GM20431 (cell line): ENCODE measurements around the gene LSR.
"Not testable (repeated sequence)": the region's sequence is repeated elsewhere in the genome, so short reads cannot be mapped to it uniquely, and the experiment has no call there.

ENCODE experiments used
- in situ Hi-C: fragments of 300-500 bp; cut with MseI, MboI; formaldehyde crosslinking; loops from one replicate; pipeline ENCODE4 v1.15.0; 2020; ENCODE audit warnings: low sequenced_read_pairs; ENCODE audit not compliant: unreplicated experiment

The LSR gene

DNA sequence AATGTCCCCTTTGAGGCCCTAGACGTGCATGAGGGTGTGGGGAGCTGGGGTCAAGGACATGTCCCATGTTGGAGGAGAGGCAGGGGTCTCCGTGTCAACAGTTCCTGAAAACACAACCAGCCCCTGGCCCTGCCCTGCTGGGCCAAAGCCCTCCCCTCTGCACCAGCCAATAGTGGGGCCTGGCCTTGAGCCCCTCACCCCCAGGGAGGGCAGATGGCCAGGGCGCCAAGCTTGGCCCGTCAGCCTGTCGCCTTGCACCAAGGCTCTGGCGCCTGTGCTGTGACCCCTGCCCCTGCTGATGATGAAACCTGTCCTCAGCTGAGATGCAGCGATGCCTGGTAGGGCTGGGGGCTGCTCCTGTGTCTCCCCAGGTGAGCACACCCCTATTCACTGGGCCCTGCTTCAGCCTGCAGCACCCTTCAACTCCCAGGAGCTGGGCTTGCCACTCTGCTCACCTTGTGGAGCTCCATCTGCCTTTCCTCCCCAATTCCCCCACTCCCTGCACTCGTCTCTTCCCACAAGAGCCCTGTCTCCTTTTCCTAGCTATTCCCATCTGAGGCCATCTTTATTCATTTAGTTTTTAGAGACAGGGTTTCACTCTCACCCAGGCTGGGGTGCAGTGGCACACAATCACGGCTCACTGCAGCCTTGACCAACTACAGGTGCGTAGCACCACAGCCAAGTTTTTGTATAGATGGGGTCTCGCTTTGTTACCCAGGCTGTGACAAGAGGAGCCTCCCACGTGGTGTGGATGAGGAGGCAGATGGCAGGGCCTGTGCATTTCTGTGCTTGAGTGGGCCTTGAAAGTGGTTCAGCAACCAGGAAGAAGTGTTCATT, 31.4 kb downstream of the LSR start:
- in situ Hi-C loops: no loop called here

DNA sequence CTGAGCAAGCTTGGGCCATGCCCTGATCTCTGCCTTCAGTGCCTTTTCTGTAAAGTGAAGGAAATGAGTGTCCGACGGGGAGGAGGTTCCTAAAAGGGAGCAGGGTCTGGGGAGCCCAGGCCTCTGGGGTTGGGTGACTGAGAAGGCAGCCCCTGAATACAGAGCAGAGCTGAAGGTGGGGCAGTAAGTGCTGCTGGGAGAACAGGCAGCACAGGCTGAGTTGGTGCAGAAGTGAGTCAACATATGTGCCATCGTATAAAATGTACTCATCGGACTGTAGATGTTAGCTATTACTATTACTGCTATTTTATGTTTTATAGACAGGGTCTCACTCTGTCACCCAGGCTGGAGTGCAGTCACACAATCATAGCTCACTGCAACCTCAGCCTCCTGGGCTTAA, 32.5 kb downstream of the LSR start:
- in situ Hi-C loops: no loop called here

DNA sequence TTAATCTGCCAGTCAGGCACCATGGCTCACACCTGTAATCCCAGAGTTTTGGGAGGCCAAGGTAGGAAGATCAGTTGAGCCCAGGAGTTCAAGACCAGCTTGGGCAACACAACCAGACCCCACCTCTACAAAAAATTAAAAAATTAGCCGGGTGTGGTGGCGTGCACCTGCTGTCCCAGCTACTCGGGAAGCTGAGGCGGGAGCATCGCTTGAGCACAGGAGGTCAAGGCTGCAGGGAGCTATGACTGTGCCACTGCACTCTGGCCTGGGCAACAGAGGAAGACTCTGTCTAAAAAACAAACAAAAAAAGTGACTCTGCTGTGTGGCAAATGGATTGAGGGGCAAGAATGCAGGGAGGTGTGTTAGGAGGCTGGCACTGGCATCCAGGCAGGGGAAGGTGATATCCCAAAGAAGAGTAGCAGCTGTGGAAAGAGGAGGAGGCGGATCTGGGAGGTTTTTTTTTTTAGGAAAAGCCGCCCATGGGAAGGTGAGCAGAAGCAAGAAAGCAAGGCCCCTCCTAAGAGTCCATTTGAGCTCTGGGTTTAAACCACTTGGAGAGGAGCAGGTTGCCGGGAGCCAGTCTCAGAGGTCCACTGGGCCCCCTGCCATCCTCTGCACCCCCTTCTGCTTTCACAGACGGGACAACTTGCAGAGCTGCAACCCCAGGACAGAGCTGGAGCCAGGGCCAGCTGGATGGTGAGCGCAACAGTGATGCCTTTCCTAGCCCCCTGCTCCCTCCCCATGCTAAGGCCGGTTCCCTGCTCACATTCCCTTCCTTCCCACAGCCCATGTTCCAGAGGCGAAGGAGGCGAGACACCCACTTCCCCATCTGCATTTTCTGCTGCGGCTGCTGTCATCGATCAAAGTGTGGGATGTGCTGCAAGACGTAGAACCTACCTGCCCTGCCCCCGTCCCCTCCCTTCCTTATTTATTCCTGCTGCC, 35.6 kb downstream of the LSR start:
- in situ Hi-C loops: no loop called here

DNA sequence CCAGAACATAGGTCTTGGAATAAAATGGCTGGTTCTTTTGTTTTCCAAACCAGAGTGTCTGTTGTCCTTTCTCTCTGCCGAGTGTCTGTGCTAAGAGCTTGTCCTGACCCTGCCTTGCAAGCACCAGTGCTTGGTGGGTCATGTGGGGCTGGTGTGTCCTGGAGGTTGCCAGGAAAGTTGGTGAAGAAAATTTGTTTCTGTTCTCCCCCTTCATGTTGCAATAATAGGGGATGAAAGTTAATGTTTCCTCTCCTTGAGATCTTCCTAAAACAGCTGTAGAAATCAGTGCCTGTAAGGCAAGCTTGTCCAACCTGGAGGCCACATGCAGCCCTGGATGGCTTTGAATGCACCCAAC, 36.3 kb downstream of the LSR start:
- in situ Hi-C loops: no loop called here

DNA sequence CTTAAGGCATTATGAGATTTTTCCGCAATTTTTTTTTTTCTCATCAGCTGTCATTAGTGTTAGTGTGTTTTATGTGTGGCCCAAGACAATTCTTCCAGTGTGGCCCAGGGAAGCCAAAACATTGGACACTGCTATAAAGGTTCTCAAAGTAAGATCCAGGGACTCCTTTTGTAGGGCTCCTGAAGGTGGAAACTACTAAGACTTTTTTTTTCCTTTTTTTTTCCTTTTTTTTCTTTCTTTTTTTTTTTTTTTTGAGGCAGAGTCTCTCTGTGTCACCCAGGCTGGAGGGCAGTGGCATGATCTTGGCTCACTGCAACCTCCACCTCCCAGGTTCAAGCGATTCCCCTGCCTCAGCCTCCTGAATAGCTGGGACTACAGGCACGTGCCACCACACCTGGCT, 36.7 kb downstream of the LSR start:
- in situ Hi-C loops: not testable (repeated sequence)

DNA sequence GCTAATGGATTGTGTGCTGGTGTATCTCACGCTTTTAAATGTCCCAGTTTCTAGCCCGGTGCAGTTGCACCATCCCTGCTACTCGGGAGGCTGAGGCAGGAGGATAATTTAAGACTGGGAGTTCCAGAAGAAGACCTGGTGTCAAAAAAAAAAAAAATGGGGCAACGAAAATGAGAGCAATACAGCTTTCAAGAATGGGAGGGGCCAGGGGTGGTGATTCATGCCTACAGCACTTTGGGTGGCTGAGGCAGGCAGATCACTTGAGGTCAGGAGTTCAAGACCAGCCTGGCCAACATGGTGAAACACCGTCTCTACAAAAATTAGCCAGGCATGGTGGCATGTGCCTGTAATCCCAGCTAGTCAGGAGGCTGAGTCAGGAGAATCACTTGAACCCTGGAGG, 37.3 kb downstream of the LSR start:
- in situ Hi-C loops: not testable (repeated sequence)

DNA sequence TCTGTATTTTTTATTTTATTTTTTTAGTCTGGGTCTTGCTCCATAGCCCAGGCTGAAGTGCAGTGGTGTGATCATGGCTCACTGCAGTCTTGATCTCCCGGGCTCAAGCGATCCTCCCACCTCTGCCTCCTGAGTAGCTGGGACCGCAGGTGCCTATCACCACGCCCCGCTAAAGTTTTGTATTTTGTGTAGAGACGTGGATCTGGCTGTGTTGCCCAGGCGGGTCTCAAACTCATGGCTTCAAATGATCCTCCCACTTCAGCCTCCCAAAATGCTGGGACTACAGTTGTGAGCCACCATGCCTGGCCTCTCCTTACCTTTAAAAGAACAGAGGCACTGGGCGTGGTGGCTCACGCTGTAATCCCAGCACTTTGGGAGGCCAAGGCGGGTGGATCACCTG, 38.9 kb downstream of the LSR start:
- in situ Hi-C loops: no loop called here

DNA sequence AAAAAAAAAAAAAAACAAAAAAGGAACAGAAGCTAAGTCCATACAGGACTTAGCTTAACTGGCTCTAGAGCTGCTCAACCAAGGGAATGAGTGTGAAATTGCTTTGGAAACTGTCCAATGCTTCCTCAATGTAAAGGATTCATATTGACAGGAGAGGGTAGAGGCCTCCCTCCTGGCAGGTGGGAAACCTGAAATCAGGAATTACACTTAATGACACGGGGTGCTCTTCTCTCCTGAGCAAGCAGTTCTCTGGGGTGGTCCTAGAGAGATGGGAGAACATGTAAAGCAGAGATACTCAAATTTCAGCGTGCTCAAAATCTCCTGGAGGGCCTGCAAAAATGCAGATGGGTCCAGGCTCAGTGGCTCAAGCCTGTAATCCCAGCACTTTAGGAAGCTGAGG, 39.5 kb downstream of the LSR start:
- in situ Hi-C loops: no loop called here

DNA sequence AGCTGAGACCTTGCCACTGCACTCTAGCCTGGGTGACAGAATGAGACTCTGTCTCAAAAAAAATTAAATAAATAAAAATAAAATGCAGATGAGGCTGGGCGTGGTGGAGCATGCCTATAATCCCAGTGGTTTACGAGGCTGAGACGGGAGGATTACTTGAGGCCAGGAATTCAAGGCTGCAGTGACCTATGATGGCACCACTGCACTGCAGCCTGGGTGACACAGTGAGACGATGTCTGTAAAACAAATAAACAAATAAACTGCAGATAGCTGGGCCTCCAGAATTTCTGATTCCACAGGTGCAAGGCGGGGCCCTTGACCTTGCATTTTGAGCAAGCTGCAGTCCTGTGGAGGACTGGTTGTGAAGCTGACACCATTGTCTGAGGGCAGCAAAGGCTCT, 40.1 kb downstream of the LSR start:
- in situ Hi-C loops: no loop called here

DNA sequence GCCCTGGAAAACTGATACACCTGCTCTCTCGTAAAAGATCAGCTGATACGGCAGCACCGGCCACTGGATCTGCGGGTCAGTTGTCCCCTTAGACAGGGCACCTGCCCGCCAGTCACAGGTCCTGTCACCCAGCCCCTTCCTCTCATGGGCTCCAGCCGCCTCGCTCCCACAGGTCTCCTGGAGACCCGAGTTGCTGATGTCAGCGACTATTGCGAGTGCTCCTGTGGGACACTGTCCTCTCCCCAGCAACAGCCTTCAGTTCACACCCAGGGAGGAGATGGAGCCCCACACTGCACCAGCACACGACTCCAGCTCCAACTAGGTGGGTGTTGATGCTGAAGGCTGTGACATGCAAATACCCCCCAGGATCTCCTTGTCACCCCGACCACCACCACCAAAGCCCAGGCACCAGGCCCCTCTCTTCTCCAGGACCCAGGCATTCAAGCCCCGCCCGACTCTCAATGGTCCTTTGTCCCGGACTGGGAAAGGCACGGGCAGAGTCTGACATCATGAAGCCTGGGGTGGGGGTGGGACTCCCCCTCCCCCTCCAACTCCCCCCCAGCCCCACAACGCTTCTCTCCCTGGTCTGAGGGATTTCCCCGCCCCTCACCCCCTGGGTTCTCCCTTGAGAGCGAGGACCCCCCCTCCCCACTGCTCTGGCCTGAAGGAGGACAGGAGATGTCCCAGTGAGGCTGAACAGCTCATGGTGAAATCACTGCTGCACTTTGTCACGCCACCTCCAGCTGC, 41.8 kb downstream of the LSR start:
- in situ Hi-C loops: no loop called here

DNA sequence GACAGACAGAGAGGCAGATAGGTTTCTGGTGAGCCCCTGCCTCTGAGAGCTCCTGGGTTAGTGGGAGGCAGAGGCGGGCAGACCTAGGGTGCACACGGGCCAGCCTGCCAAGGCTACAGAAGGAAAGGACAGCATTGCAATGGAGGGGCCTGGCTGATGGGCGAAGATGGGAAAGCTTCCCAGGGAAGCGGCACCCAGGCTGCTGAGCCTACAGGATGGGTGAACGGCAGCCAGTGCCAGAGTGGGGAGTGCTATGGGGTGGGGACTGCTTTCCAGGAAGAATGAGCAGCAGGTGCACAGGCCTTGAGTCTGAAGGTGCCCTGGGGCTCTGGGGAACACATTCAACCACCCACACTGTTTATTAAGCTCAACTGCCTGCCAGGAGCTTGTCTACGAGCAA, 42.5 kb downstream of the LSR start:
- in situ Hi-C loops: no loop called here

DNA sequence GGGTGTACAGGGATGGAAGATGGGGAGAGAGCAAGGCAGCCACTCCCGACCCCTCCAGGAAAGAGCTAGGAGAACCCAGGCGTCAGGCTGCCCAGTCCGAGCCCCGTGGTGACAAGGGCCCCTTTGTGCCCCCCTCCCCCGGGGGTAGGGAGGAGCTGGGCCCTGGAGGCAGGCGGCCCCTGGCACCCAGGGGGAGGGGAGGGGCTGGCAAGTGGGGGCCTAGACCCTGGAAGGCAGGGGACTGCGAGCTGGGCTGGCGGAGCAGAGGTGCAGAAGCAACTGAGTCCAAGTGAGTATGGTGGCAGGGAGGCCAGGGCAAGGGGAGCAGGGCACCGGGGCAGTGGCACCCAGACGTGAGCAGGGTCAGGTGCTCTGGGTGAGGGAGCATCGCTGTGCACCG, 43.1 kb downstream of the LSR start, which contains the start of gene MAG:
MAG (plus strand) TSS at position 246 of the 400 bp plus-strand sequence. CDS start 3,248 bp downstream, outside the sequence.
- in situ Hi-C loops: no loop called here

DNA sequence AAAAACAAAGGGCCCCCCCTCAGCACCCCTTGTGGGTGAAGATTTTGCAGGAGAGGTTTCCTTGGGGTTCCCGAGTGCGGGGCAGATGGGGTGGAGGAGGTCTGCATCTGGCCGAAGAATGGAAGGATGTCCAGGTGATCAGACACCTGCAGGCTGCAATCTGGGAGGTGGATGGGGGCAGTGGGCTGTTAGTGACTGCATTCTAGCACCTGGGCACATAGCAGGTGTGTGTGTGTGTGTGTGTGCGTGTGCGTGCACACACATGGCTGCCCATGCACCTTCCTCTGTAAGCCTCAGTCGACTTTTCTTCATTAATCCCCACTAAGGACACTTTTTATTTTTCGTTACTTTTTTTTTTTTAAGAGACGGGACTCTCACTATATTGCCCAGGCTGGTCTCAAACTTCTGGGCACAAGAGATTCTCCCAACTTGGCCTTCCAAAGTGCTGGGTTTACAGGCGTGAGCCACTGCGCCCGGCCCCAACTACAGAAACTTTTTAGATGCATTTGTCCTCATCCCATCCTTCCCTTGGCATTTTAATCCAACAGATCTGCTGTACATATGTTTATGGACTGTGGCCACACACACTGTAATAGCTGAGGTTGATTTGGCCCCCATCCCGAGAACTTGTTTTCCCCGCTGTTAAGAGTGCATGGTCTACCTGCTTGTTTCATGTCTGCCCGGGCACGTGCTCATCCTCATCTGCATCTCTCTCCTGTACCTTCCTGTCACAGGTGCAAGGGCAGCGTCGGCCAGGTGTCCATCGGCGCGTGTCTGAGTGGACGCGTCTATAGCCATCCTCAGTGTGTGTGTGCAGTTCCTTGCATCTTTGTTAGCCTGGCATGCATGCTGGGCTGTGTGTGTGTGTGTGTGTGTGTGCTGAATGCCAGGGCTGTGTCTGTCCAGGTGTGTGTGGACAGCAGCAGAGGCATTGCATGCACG, 43.9 kb downstream of the LSR start:
- in situ Hi-C loops: no loop called here

DNA sequence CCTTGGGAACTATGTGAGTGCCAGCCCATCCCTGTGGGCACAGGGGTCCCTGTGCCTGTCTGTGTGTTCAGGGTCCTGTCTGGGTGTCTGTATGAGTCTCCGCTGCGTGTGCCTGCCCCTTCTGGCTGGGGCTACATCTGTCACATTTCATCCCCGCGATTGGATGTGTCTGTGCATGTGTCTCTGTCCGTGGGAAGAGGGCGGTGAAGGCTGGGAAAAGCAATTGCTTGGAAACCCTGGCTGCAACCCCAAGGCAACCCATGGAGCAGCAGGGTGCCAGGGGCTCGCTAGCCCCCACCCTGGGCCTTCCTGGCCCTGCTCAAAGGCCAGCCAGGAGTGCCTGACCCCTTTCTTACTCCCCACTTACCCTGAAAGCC, 44.5 kb downstream of the LSR start:
- in situ Hi-C loops: no loop called here

DNA sequence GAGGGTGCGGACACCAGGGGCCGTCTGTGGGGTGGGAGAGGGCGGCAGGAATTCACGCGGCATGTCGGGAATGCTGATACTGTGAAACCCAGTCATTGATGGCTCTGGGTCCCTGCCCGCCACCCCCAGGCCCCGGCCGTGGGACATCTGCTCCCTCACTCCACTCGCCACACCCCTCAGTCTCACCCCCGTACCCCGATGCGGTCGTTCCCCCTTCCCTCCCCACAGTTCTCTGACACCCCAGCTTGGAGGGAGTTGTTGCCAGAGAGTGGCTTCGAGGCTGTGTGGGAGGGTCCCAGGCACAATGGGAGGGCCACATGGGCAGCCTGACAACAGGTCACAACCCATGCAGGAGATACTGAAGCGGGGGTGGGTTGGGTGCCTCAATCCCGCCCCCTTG, 45.0 kb downstream of the LSR start:
- in situ Hi-C loops: no loop called here

DNA sequence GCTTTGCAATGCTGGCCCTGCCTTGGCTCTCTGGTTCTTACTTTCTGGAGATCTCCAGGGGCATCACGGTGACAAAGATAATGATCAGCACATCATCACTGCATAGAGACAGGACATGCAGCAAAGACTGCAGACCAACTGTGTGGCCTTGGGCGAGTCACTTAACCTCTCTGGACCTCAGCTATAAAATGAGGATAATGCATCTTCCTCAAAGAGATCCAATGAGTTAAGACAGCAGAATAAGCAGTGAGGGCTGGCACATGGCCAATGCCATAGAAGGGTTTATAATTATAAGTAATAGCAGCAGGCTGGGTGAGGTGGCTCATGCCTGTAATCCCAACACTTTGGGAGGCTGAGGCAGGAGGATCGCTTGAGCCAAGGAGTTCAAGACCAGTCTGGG, 45.5 kb downstream of the LSR start:
- in situ Hi-C loops: no loop called here

DNA sequence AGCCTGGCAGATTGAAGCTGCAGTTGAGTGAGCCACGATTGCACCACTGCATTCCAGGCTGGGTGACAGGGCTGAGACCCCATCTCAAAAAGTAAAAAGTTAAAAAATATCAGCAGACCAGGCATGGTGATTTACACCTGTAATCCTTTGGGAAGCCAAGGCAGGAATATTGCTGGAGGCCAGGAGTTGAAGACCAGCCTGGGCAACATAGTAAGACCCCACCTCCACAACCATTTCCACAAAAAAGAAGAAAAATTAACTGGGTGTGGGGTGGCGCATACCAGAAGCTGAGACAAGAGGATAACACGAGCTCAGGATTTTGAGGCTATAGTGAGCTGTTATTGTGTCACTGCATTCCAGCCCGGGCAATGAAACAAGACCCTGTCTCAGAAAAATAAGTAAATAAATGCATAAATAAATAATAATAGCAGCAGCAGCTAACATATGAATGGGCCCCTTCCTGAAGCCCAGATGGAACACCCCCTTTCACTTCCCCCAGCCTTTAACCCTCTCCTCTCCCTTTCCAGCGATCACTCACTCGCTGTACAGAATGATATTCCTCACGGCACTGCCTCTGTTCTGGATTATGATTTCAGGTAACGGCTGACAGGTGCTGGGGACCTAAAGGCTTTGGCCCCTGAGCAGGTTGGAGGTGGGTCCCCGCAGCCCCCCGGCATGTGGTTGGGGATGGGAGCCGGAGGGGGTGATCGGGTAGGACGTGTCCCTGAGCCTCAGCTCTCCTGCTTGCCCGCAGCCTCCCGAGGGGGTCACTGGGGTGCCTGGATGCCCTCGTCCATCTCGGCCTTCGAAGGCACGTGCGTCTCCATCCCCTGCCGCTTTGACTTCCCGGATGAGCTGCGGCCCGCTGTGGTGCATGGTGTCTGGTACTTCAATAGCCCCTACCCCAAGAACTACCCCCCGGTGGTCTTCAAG, 46.3 kb downstream of the LSR start:
- in situ Hi-C loops: no loop called here

DNA sequence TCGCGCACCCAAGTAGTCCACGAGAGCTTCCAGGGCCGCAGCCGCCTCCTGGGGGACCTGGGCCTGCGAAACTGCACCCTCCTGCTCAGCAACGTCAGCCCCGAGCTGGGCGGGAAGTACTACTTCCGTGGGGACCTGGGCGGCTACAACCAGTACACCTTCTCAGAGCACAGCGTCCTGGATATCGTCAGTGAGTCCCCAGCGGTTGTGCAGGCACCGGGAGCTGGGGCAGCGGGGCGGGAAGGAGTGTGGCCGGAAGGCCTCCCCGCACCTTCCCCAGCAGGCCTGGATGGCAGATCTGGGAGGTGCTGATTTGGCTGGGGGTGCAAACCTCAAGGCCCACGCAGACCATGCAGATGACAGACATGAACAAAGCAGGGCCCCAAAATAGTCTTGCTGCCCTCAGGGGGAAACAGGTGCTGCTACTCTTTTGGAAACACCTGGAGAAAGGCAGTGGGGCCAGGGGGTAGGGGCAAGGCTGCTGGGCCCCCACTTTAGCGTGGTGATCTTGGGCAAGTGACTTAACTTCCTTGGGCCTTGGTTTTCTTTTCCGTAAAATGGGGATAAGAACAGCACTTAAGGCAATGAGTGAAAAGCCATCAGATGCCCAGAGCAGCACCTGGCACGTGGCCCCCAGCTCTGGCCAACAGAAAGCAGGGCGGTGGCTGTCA, 47.1 kb downstream of the LSR start:
- in situ Hi-C loops: no loop called here
